ENCODE results near the gene NDUFS6. TPM values are rescaled to one million over a fixed set of nuclear protein-coding genes. Genes with fewer than 3 reads are reported as not detected.

The NDUFS6 gene
- total RNA-seq, 3 donors from 2014 or later, result 38.7 to 43.5 (median 39.3) TPM

DNA sequence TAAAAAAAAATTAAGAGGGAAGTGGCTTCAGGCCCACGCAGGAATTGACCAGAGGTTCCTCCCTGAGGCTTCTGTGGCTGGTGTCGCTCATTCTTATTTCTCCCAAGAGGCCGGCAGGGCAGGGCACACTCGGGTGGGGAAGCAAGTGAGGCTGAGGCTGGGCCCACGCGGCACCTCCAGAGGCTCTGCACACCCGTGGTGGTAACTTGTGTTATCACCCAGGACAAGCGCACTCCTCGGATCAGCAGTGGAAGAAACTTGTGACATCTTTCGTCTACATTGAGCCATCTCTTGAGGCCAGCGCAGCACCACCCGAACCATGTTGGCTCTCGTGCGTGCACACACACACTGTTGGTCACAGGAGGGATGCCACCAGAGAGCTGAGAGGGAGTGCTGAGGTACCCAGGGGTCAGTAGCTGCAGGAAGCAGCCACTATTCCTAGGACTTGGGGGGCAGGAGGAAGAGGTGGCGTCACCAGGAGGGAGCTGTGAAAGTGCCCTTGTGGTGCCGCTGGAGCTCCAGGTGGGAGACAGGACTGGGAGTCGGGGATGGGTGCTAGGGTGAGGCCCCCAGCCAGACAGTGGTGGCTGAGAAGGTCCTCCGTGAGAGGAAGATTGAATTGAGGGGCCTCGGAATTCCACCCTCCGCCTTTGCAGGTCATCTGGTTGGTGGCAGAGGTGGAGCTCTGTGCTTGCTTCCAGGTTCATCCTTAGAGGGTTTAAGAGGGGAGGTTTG is 6.4 kb downstream of the NDUFS6 start:
- no peak overlapping the region for H3K4me3 ChIP-seq
- H3K4me1 ChIP-seq (ENCODE audit: low read depth), result no peaks in the 10 kb centered on the region
- H3K9me3 ChIP-seq, result no peaks in the 10 kb centered on the region
- DNase-seq (no peak), ATAC-seq (no peak)
- H3K36me3 ChIP-seq (ENCODE audit: low read depth), result peaks cover 7% of the 10 kb centered on the region
- TF ChIP-seq, protein P1, sequence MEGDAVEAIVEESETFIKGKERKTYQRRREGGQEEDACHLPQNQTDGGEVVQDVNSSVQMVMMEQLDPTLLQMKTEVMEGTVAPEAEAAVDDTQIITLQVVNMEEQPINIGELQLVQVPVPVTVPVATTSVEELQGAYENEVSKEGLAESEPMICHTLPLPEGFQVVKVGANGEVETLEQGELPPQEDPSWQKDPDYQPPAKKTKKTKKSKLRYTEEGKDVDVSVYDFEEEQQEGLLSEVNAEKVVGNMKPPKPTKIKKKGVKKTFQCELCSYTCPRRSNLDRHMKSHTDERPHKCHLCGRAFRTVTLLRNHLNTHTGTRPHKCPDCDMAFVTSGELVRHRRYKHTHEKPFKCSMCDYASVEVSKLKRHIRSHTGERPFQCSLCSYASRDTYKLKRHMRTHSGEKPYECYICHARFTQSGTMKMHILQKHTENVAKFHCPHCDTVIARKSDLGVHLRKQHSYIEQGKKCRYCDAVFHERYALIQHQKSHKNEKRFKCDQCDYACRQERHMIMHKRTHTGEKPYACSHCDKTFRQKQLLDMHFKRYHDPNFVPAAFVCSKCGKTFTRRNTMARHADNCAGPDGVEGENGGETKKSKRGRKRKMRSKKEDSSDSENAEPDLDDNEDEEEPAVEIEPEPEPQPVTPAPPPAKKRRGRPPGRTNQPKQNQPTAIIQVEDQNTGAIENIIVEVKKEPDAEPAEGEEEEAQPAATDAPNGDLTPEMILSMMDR (IDR thresholded peaks at IDR 0.05), result no peak
- intact Hi-C loops (cut with DNase I, micrococcal nuclease), result no loop called here

DNA sequence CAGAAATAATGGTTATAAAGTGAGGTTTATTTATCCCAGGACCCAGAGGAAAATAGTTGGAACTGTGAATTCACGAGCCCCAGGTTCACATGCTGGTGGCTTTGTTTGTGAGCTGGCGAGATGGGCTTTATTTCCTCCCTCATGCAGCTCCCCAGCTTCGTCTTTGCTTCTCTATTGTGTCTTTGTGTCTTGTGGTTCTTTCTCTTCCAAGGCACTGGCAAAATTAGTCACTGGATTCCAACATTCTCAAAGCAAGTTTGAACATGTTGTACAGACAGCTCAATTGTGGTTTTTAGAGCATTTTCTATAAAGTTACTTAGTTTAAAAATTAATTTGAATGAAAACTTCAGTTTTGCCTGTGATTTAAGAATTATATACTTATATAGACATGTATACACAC is 7.2 kb downstream of the NDUFS6 start:
- TF ChIP-seq, protein P1 (IDR thresholded peaks at IDR 0.05), result no peak
- Histone ChIP-seq H3K36me3 (ENCODE audit: low read depth) (peaks cover 7% of the 10 kb centered on the region), H3K9me3 (no peaks in the 10 kb centered on the region), H3K4me1 (ENCODE audit: low read depth) (no peaks in the 10 kb centered on the region), H3K4me3 (no peak overlapping the region)
- intact Hi-C loops (cut with DNase I, micrococcal nuclease), result no loop called here
- no peak for ATAC-seq
- no peak for DNase-seq

DNA sequence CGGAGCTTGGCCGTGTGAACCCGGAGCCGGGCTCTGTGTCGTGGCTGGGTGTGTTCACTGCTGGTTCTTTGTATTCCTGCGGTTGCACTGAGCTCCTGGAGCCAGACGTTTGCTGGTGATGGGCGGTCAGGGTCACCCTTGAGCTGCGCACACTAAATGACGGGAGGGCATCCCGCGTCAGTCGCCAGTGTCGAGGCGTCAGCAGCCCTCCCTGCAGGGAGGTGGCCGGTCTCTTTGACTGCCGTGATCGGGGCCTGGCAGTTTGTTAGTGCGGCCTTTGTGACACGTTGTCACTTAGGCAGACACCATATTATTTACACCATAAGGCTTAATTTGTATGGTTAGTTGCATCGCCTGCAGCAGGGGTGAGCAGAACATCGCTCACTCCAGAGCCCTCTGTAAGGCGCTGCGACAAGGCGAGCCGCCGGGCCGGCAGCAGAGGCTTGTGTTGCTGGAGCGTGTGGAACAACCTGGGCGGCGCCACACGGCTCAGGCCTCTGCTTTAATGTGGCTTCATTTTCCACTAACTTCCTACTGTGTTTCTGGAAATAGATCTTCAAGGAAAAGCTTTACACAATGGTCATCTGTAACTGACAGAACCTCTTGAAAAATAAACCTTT is 8.3 kb downstream of the NDUFS6 start:
- Histone ChIP-seq H3K4me3 (no peak overlapping the region), H3K36me3 (ENCODE audit: low read depth) (peaks cover 13% of the 10 kb centered on the region), H3K4me1 (ENCODE audit: low read depth) (no peaks in the 10 kb centered on the region), H3K9me3 (no peaks in the 10 kb centered on the region)
- intact Hi-C loops (cut with DNase I, micrococcal nuclease), result no loop called here
- no peak for ATAC-seq
- TF ChIP-seq, protein P1 (IDR thresholded peaks at IDR 0.05), result no peak
- DNase-seq, result no peak

DNA sequence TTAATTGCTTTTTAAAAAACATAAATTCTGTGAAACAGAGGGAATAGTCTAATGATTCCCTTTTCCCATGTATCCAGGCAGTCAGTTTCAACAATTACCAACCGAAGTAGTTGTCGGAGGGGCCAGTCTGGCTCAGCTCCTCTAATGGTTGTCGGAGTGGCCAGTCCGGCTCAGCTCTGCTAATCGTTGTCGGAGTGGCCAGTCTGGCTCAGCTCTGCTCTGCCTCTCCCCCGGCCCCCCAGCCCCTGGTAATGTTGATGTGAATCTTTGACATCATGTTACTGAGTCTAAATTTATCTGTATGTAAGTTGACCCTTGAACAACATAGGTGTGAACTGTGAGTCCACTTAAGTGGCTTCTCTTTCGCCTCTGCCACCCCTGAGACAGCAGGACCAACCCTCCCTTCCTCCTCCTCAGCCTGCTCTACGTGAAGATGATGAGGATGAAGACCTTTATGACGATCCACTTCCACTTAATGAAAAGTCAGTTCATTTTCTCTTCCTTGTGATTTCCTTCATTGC is 9.4 kb downstream of the NDUFS6 start:
- Histone ChIP-seq H3K4me3 (no peak overlapping the region), H3K36me3 (ENCODE audit: low read depth) (peaks cover 18% of the 10 kb centered on the region), H3K9me3 (no peaks in the 10 kb centered on the region), H3K4me1 (ENCODE audit: low read depth) (no peaks in the 10 kb centered on the region)
- no peak for ATAC-seq
- intact Hi-C loops (cut with DNase I, micrococcal nuclease), result no loop called here
- DNase-seq, result no peak
- TF ChIP-seq, protein P1 (IDR thresholded peaks at IDR 0.05), result no peak

DNA sequence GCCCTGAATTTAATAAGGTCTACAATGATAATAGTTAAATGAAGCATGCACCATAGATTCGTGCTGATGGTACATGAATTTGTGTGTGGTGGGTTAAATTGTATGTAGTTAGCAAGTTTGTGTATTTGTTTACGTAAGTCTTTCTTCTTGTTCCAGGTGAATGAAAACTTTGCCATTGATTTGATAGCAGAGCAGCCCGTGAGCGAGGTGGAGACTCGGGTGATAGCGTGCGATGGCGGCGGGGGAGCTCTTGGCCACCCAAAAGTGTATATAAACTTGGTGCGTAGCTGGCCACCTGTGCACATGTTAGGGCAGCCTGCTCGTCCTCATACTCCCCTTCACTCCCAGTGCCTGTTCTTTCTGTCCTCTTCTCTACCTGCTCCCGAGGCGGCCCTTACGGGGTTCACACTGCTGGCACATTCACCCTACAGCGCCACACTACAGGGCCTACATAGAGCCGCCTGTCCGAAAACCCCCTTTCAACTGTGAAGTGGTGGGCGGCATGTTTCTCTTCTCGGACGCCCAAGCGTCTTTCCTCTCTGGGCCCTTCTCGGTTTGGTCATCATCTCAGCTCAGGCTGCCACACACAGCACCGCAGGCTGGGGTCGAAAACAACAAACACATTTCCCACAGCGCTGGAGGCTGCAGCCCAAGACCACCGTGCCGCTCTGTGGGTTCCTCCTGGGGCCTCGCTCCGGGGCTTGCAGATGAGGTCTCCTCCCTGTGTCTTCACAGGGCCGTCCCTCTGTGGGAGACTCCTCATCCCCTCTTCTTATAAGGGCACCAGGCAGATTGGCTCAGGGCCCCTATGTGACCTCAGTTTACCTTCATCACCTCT is 13.2 kb downstream of the NDUFS6 start:
- Histone ChIP-seq H3K4me1 (ENCODE audit: low read depth) (no peaks in the 10 kb centered on the region), H3K9me3 (no peaks in the 10 kb centered on the region), H3K4me3 (no peak overlapping the region), H3K36me3 (ENCODE audit: low read depth) (peaks cover 11% of the 10 kb centered on the region)
- ATAC-seq (no peak), DNase-seq (no peak)
- TF ChIP-seq, protein P1 (IDR thresholded peaks at IDR 0.05), result no peak
- intact Hi-C loops (cut with DNase I, micrococcal nuclease), result no loop called here
